Activated CD4-positive, alpha-beta T cell treated with anti-CD3 and anti-CD28 coated beads for 36 hours (primary cell): ENCODE data around the gene SUPV3L1. TPM values are rescaled to one million over a fixed set of nuclear protein-coding genes. Genes with fewer than 3 reads are reported as not detected.

Source experiments
- total RNA-seq, 2 experiments: library from RNA; stranded (reverse); gene quantifications; one replicate each; pipeline ENCODE4 v1.2.3, GENCODE V29; 2021

SUPV3L1 gene
- total RNA-seq, 2 experiments from 2014 or later, result 46.6 to 54.1 TPM

Other genes starting within 250 kb of the SUPV3L1 start
- gene DDX21, start 224.1 kb upstream of the SUPV3L1 start, total RNA-seq, result 100 to 1,000 TPM; 187 to 192 TPM
- gene KIFBP, start 191.4 kb upstream of the SUPV3L1 start, total RNA-seq, result 10 to 100 TPM; 12.9 to 15.6 TPM
- 100 to 1,000 TPM; 375 to 400 TPM for gene SRGN, start 92.1 kb upstream of the SUPV3L1 start, total RNA-seq
- gene VPS26A, start 56.1 kb upstream of the SUPV3L1 start, total RNA-seq, result 10 to 100 TPM; 27.1 to 32.2 TPM
- gene HKDC1, start 40.1 kb downstream of the SUPV3L1 start, total RNA-seq, result under 1 TPM; 0.30 to 0.80 TPM
- gene HK1, start 98.3 kb downstream of the SUPV3L1 start, total RNA-seq, result 100 to 1,000 TPM; 258 to 261 TPM
- gene TACR2, start 236.7 kb downstream of the SUPV3L1 start, total RNA-seq, result not detected